Raji (cell line): Measurements from ENCODE around the gene BPHL.

Experiments
- POLR2A ChIP-seq: IDR thresholded peaks from 2 replicates; pipeline ENCODE4 v1.6.1; 2011; ENCODE audit warnings: low read depth, low read length, control low read depth; ENCODE audit not compliant: insufficient read depth

Gene BPHL

DNA sequence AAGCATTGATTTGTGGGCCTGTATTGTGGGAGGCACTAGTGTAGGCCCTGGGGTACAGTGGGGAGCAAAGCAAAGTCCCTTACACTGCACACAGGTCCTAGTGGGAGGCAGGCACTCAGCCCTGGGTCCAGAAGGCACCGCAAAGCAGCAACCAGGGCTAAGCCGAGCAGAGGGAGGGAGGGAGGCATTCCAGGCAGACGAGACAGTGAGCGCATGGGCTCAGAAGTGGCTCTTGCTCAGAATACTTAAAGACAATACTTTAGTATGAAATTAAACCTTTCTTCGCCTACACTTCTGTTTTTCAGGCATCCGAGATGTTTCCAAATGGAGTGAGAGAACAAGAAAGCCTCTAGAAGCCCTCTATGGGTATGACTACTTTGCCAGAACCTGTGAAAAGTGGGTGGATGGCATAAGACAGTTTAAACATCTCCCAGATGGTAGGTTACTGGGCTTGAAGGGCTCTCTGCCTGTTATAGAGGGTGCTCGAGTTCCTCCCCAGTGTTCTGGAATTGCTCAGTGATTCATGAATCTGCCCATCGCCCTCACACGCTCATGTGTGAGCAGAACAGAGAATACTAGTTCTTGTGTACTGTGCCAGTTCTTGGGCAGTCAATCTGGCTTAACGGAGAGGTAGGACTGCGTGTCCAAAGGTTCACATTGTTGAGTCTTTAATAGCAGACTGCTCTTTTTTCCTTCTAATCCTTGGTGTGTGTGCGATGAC lies 18.7 kb downstream of the BPHL start:
- TF ChIP-seq POLR2A: no peak

DNA sequence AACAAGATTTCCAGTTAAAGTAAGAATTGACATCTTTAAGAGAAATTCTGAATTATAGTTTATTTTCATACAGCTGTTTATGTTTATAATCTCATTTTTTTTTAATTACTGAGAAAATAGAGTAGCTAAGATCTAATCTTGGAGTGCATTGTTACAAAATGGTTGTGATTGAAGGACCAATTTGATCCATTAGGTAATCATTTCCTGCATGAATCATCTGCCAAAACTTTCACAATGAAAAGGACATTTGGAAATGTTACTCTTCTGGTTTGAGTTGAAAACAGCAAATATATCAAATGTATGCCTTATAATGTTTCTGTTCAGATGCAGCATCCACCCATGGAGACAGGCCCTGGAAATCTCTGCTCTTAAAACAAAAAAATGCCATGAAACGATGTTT lies 19.8 kb downstream of the BPHL start:
- TF ChIP-seq POLR2A: no peak

- TF ChIP-seq POLR2A: no peak
Measured at GRCh38 chr6:3139090-3139903, 20.8 kb downstream of the BPHL start.

DNA sequence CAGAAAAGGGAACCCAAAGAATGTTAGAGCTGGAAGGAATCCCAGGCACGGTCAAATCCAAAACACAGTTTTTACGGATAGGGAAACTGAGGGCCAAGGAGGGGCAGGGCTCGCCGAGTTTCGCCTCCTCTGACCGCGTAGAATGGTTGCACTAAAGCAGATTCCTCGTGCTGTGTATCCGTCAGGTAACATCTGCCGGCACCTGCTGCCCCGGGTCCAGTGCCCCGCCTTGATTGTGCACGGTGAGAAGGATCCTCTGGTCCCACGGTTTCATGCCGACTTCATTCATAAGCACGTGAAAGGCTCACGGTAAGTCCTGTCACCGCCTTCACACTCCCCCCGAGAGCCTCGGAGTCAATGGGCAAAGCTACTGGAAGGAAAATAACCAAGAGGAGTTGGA lies 21.7 kb downstream of the BPHL start:
- TF ChIP-seq POLR2A: no peak

- no peak for TF ChIP-seq POLR2A
Measured at GRCh38 chr6:3142536-3142935, 24.0 kb downstream of the BPHL start.

- TF ChIP-seq POLR2A: no peak
Measured at GRCh38 chr6:3143158-3143557, 24.6 kb downstream of the BPHL start.

DNA sequence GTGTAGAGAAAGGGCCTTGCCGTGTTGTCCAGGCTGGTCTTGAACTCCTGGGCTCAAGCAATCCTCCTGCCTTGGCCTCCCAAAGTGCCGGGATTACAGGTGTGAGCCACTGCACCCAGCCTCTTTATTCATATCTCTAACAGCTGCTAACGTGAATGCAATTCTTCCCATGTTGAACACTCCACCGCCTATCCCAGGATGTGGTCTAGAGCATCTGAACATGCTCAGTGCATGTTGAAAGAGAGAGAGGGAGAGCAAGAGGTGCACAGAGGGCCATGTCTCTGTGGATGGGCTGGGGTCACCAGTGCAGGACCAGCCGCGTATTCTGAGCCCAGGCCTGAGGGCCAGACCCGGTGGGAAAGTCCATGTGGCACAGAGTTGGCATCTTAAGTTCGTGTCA lies 26.1 kb downstream of the BPHL start:
- TF ChIP-seq POLR2A: no peak

DNA sequence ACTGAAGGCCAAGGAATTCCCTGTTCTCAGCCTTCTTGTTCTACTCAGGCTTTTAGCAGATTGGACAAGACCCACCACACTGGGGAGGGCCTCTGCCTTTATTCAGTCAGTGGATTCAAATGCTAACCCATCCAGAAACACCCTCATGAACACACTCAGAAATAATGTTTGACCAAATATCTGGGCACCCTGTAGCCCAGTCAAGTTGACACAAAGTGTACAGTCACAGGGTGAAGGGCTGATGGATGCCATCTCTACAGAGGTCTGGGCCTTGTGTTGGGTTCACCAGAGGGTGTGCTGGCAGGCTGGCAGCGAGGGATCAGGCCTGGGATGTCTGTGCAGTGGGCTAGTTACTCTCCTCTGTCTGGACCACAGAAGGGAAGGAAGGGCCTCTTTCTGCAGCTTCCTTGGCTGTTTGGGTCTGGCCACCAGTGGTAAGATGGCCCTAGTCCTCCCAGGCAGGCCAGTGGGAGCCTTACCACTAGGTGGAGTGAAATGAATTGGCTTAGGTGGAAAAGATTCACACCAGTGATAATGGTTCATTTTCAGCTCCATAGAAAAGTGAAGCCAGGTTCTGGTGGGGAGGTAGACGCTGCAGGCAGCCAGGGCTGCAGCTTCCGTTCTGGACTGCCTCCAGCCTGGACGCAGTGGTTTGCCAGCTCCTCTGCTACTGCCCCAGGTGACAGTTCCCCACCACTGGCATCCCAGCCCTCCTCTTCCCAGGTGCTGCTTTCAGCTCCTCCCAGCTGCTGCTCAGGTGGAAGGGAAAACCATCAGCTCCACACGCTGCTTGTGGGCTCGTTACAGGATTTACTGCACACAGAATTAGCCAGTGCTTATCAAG lies 29.6 kb downstream of the BPHL start:
- TF ChIP-seq POLR2A: no peak

DNA sequence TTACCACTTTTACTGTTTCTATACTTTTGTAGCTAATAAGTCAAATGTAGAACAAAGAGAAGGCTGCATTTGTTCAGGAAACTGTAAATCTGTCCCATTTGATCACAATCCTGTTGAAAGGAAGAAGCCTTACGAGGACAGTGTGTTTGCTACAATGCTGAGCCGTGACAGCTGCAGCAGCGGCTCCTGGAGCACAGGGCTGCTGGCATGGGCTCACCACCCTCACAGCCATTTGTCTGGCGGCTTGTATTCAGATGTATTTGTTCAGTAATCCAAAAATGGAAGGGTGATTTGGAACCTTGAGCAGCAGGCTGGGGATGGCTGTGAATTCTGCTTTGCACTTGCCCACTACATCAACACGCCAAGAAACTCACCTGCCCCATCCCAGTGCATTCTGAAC lies 33.2 kb downstream of the BPHL start:
- no peak for TF ChIP-seq POLR2A

DNA sequence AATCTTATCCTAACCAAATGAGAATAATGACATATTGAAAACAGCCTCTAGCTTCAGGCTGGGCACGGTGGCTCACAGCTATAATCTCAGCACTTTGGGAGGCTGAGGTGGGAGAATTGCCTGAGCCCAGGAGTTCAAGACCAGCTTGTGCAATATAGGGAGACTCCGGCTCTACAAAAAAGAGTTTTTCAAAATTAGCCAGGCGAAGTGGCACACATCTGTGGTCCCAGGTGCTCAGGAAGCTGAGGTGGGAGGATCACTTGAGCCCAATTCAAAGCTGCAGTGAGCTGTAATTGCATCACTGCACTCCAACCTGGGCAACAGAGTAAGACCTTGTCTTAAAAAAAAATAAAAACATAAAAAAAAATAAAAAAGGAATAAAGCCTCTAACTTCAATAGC lies 34.2 kb downstream of the BPHL start:
- TF ChIP-seq POLR2A: no peak

DNA sequence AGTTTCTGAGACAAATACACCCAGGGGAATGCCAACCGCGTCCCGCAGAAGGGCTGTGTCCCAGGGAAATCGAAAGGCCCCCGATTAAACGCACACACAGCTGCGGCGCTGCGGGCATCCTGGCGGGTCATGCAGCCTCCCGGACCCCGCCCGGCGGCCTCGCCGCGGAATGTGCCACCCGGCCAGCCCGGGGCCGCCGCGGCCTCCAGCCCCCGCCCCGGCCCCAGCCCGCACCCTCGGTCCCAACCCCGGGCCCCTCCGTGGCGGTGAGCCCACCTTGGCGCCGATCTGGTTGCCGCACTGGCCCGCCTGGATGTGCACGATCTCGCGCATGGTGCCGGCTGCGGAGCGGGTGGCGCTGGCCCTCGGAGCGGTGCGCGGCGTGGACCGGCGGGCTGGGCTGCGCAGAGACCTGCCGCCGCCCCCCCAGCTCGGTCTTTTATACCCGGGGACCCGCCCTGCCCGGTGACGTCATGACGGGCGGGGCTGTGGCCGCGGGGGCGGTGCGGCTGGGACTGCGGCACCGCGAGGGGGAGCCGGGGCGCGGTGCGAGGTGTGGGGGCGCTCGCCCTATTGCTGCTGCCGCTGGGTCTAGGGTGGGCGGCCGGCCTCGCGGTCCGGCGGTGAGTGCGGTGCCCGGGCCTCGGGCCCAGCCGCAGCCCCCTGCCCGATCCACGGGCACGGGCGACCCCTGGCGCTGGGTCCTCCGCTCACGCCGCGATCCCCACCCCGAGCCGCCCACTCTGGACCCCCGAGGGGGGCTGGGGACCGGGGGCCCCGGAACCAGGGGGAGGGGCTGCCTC lies 38.8 kb downstream of the BPHL start, which contains the start of gene TUBB2A:
TUBB2A (minus strand) TSS at position 414 of the 803 bp plus-strand sequence; CDS start at position 333, 81 bp downstream.
- TF ChIP-seq POLR2A: peak; percentile 73

GRCh38 chr6:3159805-3160781 lies 41.6 kb downstream of the BPHL start:
- TF ChIP-seq POLR2A: no peak

DNA sequence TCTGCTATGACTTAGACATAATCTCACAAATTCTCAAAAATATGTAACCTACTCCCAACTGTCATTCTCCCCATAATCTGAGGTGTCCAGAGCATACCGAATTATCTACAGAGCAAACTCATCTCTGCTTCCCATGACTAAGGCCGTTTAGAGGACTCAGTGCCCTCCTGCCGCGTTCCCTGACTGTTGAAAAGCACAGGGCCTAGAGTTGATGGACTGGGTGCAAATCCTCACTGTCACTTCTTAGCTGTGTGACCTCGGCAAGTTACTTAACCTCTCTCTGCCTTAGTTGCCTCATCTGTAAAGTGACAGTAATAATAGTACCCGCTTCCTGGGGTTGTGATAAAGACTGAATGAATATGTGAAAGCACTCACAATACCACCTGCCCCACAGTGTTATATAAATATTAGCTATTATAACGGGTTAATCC lies 43.6 kb downstream of the BPHL start:
- no peak for TF ChIP-seq POLR2A
